ENCODE results near the gene BSG.

DNA sequence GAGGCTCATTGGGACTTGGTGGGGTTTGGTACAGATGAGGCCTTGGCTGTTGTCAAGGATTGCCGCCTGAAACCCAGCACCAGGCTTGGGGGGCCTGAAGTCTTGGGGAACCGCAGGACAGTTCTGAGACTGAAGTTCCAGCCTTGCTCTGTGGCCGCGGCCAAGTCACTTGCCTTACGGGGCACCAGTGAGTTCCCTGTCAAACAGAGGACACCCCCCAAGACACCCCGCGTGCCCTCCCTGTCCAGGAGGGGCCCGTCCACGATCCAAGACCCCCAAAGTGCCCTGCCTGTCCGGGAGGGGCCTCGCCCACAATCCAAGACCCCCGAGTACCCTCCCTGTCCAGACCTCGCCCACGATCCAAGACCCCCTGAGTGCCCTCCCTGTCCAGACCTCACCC, 38.3 kb upstream of the BSG start:
- TF ChIP-seq, protein P1, sequence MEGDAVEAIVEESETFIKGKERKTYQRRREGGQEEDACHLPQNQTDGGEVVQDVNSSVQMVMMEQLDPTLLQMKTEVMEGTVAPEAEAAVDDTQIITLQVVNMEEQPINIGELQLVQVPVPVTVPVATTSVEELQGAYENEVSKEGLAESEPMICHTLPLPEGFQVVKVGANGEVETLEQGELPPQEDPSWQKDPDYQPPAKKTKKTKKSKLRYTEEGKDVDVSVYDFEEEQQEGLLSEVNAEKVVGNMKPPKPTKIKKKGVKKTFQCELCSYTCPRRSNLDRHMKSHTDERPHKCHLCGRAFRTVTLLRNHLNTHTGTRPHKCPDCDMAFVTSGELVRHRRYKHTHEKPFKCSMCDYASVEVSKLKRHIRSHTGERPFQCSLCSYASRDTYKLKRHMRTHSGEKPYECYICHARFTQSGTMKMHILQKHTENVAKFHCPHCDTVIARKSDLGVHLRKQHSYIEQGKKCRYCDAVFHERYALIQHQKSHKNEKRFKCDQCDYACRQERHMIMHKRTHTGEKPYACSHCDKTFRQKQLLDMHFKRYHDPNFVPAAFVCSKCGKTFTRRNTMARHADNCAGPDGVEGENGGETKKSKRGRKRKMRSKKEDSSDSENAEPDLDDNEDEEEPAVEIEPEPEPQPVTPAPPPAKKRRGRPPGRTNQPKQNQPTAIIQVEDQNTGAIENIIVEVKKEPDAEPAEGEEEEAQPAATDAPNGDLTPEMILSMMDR (IDR thresholded peaks at IDR 0.05) = no peak
- TF ChIP-seq EP300 (IDR thresholded peaks at IDR 0.05) (no peak), POLR2A (IDR thresholded peaks at IDR 0.05) (no peak), POLR2AphosphoS5 (IDR thresholded peaks at IDR 0.05) (no peak)
